CD8-positive, alpha-beta memory T cell (primary cell): ENCODE results near the gene MRC2. TPM values are rescaled to one million over a fixed set of nuclear protein-coding genes. Genes with fewer than 3 reads are reported as not detected.

Experiments used
- CTCF ChIA-PET: fragments of 350-600 bp; sonication (Branson Sonifier 250); formaldehyde crosslinking; loops from one replicate; lab custom pipeline; 2021; ENCODE audit warnings: antibody characterized with exemption; lab: Charles Lee
- POLR2A ChIA-PET: fragments of 350-600 bp; sonication (Branson Sonifier 250); formaldehyde crosslinking; loops from one replicate; lab custom pipeline; 2021; ENCODE audit warnings: antibody characterized with exemption; lab: Charles Lee
- DNase-seq, 5 donors: peaks; one replicate each; pipeline versions ENCODE4 v3.0.0 to v3.0.0-alpha.2; 2020 to 2022; ENCODE audit warnings: mixed read lengths in 1 of 5
- H3K27ac ChIP-seq: one replicate; pipeline ENCODE4 v1.7.0; 2013; ENCODE audit warnings: low read depth, mild to moderate bottlenecking, low read length, moderate library complexity
- H3K27me3 ChIP-seq: 2 replicates; pipeline ENCODE4 v1.7.0; 2013; ENCODE audit warnings: low read length, mild to moderate bottlenecking; ENCODE audit not compliant: insufficient read depth, poor library complexity, severe bottlenecking
- H3K36me3 ChIP-seq: 2 replicates; pipeline ENCODE4 v1.7.0; 2013; ENCODE audit warnings: mild to moderate bottlenecking, low read length, moderate library complexity; ENCODE audit not compliant: insufficient read depth
- H3K4me1 ChIP-seq: 2 replicates; pipeline ENCODE4 v1.7.0; 2013; ENCODE audit warnings: mild to moderate bottlenecking, low read length, moderate library complexity; ENCODE audit not compliant: insufficient read depth
- H3K4me3 ChIP-seq: 2 replicates; pipeline ENCODE4 v1.7.0; 2013; ENCODE audit warnings: mild to moderate bottlenecking, low read length
- H3K9me3 ChIP-seq: 2 replicates; pipeline ENCODE4 v1.7.0; 2013; ENCODE audit warnings: mild to moderate bottlenecking, low read length
- H3K27ac Mint-ChIP-seq, 8 donors: one replicate each; pipeline ENCODE4 v1.8.0; 2020 to 2021; ENCODE audit warnings: mixed read lengths in 8 of 8, mild to moderate bottlenecking in 6 of 8, inconsistent platforms in 3 of 8, moderate library complexity in 3 of 8
- H3K27me3 Mint-ChIP-seq, 2 donors: one replicate each; pipeline ENCODE4 v1.8.0; 2020 to 2021; ENCODE audit warnings: mixed read lengths in 2 of 2, mild to moderate bottlenecking in 1 of 2, moderate library complexity in 1 of 2
- H3K36me3 Mint-ChIP-seq, 3 donors: one replicate each; pipeline ENCODE4 v1.8.0; 2020 to 2021; ENCODE audit warnings: mixed read lengths in 3 of 3, inconsistent platforms in 1 of 3, mild to moderate bottlenecking in 1 of 3
- H3K4me1 Mint-ChIP-seq, 3 donors: one replicate each; pipeline ENCODE4 v1.8.0; 2020 to 2021; ENCODE audit warnings: mixed read lengths in 3 of 3, inconsistent platforms in 1 of 3, mild to moderate bottlenecking in 1 of 3
- H3K4me3 Mint-ChIP-seq, 7 donors: one replicate each; pipeline ENCODE4 v1.8.0; 2020 to 2021; ENCODE audit warnings: mixed read lengths in 7 of 7, mild to moderate bottlenecking in 6 of 7, moderate library complexity in 4 of 7, inconsistent platforms in 2 of 7
- H3K9me3 Mint-ChIP-seq, 5 donors: one replicate each; pipeline ENCODE4 v1.8.0; 2020 to 2022; ENCODE audit warnings: mixed read lengths in 5 of 5, mild to moderate bottlenecking in 3 of 5, moderate library complexity in 2 of 5, inconsistent platforms in 1 of 5
- polyA plus RNA-seq: library from polyadenylated mRNA; unstranded; fragments of 300-500 nt; fragmentation: Illumina TruSeq; gene quantifications from one replicate; pipeline ENCODE4 v1.2.3, GENCODE V29; 2021
- total RNA-seq, 2 experiments: library from RNA; stranded (reverse); gene quantifications; one replicate each; pipeline ENCODE4 v1.2.3, GENCODE V29; 2021

MRC2 gene
- total and polyA plus RNA-seq, 3 experiments from 2014 or later, result 0.08 to 10.2 (median 10.0) TPM

DNA sequence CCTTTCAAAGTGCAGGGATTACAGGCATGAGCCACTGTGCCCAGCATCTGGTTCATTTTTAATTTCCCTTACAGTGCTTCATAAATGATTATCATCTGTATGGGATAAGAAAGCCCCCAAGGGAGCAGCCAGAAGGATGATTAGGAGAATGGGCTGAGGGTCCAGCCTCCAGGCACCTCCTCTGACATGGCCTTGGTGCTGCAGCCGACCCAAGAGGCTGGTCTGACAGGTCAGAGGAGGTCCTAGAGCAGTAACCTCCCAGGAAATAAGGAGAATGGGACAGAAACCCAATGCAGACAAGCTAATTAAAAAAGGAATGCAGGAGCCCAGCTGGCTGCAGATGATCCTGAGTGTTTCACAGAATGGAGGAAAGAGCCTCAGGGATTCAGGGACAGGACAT is 29.0 kb downstream of the MRC2 start:
- Mint-ChIP-seq H3K27me3 (peaks cover 16 to 26% of the 10 kb centered on the region in 2 donors), H3K4me1 (peaks cover 17 to 28% (median 23%) of the 10 kb centered on the region in 3 donors)
- no peaks in the 10 kb centered on the region for H3K9me3 ChIP-seq

DNA sequence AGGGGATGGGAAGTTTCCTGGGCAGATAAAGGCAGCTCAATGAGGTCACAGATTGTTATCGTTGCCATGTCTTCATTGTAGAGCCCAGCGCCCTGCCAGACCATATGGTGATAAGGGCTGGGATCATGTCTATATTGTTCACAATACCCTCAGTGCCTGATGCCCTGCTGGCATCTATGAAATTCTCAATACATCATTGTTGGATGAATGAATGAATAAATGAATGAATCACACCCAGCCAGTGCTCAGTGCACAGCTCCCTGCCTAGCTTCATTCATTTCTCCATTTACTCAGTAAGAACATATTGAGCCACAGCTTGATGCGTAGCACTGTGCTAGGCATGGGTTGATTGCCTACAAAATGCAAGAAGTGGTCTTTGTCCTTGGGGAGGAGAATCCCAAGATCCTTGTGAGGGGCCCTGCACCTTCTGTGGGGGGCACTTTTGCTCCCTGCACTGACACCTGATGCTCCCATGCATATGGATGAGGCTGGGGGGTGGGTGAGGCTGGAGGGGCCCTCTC is 29.7 kb downstream of the MRC2 start:
- Histone ChIP-seq H3K27ac (no peak overlapping the region), H3K4me3 (no peak overlapping the region), H3K36me3 (no peaks in the 10 kb centered on the region), H3K4me1 (peaks cover 11% of the 10 kb centered on the region), H3K27me3 (no peaks in the 10 kb centered on the region), H3K9me3 (no peaks in the 10 kb centered on the region)
- DNase-seq, result no peak
- peaks cover 3 to 15% (median 10%) of the 10 kb centered on the region in 5 donors for H3K9me3 Mint-ChIP-seq
- ChIA-PET CTCF (interaction anchor here (1.1 to 1.4 kb wide), 2 partner anchors 15 to 931 kb away, joined by 3 read pairs; no protein-coding TSS in a partner anchor), POLR2A (interaction anchor here (0.6 kb wide), 2 partner anchors 954 to 1040 kb away, joined by 3 read pairs; no protein-coding TSS in a partner anchor)
- no peak overlapping the region for H3K4me3 Mint-ChIP-seq
- peaks cover 16 to 23% of the 10 kb centered on the region in 2 donors for H3K27me3 Mint-ChIP-seq
- H3K27ac Mint-ChIP-seq, result no peak overlapping the region
- H3K36me3 Mint-ChIP-seq, result peaks cover 0 to 10% (median 2%) of the 10 kb centered on the region in 3 donors
- H3K4me1 Mint-ChIP-seq, result peaks cover 12 to 21% (median 16%) of the 10 kb centered on the region in 3 donors

More for the DNA sequence above, 29.0 kb downstream of the MRC2 start:
- Mint-ChIP-seq H3K36me3 (peaks cover 0 to 9% (median 2%) of the 10 kb centered on the region in 3 donors), H3K4me3 (peak overlapping the region in 1 of 7 donors; percentile 38), H3K9me3 (peaks cover 3 to 13% (median 10%) of the 10 kb centered on the region in 5 donors), H3K27ac (no peak overlapping the region)
- ChIA-PET POLR2A (interaction anchor here (0.6 kb wide), 2 partner anchors 955 to 1041 kb away, joined by 3 read pairs; no protein-coding TSS in a partner anchor), CTCF (interaction anchor here (1.4 kb wide), 1 partner anchor 14 kb away, joined by 3 read pairs; no protein-coding TSS in a partner anchor)
- Histone ChIP-seq H3K36me3 (no peaks in the 10 kb centered on the region), H3K4me1 (peaks cover 11% of the 10 kb centered on the region), H3K4me3 (no peak overlapping the region), H3K27ac (no peak overlapping the region), H3K27me3 (no peaks in the 10 kb centered on the region)
- DNase-seq, result no peak

DNA sequence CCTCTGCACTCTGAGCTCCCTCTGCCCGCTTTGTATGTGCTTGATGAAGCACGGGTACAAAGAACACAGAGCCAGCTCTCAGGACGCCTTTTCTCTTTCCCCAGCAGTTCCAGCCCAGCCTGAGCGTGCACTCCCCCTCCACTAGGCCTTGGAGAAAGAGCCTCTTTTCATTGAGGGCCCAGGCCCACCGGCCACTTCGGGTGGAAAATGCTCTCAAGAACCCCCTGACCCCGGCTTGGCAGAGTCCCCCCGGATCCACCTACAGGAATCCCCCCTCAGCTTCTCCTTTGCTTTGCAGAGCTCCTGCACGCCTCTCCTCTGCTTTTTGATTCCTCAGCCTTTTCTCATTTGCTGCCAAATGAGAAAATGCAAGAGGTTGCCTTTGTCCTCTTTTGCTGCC is 30.2 kb downstream of the MRC2 start:
- Mint-ChIP-seq H3K27me3 (peaks cover 16 to 20% of the 10 kb centered on the region in 2 donors), H3K27ac (peak overlapping the region in 1 of 8 donors; percentile 64), H3K4me1 (peaks cover 10 to 16% (median 15%) of the 10 kb centered on the region in 3 donors), H3K4me3 (no peak overlapping the region), H3K9me3 (peaks cover 3 to 15% (median 10%) of the 10 kb centered on the region in 5 donors), H3K36me3 (peaks cover 0 to 10% (median 2%) of the 10 kb centered on the region in 3 donors)
- DNase-seq, result no peak
- CTCF ChIA-PET, result interaction anchor here (1.1 to 1.4 kb wide), 2 partner anchors 16 to 930 kb away, joined by 3 read pairs; no protein-coding TSS in a partner anchor
- Histone ChIP-seq H3K9me3 (no peaks in the 10 kb centered on the region), H3K27ac (no peak overlapping the region), H3K27me3 (no peaks in the 10 kb centered on the region), H3K4me1 (peaks cover 11% of the 10 kb centered on the region), H3K4me3 (no peak overlapping the region), H3K36me3 (no peaks in the 10 kb centered on the region)
- POLR2A ChIA-PET, result no interaction called here

DNA sequence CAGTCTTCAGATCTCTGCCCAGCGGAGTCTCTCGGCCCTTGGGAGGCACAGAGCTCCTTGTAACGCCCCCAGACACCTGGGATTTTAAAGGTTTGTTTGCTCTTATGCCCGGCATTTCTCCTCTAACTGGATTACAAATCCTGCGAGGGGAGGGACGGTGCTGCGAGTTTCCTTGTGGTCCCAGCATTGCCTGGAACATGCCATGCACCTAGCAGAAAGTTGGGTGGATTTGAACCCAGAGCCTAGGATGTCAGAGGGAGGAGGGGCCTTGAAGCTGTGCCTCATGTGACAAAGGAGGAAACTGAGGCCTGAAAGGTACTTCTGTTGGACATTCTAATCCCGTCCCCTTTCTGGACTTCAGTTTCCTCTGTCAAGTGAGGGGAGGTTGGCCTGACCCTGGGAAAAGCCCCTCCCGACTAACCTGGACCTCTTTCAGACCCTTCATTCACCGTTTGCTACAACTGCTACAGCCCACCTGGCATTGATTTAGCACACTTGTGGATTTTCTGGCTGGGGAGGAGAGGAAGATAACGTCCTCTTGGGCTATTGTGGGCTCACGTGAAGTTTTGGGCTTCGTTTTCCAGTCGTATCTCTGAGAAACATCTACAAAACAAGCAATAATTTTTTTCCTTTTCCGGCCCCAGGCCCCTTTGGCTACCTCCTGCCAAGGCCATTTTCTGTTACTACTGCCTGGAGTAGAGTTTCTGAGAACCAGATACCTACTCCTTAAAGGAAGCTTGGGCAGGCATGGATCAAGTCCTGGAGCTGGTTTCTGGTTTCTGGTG is 30.9 kb downstream of the MRC2 start:
- Mint-ChIP-seq H3K27me3 (peaks cover 16 to 19% of the 10 kb centered on the region in 2 donors), H3K4me1 (peaks cover 7 to 10% (median 9%) of the 10 kb centered on the region in 3 donors), H3K27ac (no peak overlapping the region), H3K9me3 (peaks cover 3 to 15% (median 10%) of the 10 kb centered on the region in 5 donors), H3K36me3 (peaks cover 0 to 10% (median 2%) of the 10 kb centered on the region in 3 donors), H3K4me3 (peak overlapping the region in 1 of 7 donors; percentile 24)
- Histone ChIP-seq H3K4me1 (peaks cover 6% of the 10 kb centered on the region), H3K27ac (no peak overlapping the region), H3K36me3 (no peaks in the 10 kb centered on the region), H3K9me3 (no peaks in the 10 kb centered on the region), H3K4me3 (no peak overlapping the region), H3K27me3 (no peaks in the 10 kb centered on the region)
- ChIA-PET POLR2A (no interaction called here), CTCF (no interaction called here)
- no peak for DNase-seq

GRCh38 chr17:62660629-62661118 is 33.2 kb downstream of the MRC2 start:
- POLR2A ChIA-PET, result no interaction called here
- peaks cover 9 to 11% of the 10 kb centered on the region in 2 donors for H3K27me3 Mint-ChIP-seq

DNA sequence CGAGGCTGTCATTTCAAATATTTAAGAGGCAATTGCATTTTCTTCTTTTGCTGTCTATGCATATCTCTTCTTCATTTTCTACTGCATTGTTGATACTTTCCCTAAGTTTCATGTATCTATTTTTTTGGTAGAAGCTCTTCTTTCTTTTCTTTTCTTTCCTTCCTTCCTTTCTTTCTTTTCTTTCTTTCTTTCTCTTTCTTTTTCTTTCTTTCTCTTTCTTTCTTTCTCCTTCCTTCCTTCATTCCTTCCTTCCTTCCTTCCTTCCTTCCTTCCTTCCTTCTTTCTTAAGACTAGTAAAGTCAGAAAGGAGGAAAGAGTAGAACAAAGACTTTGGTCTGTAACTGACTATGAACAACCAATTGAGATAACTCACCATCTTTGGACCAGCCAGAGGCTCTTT is 33.9 kb downstream of the MRC2 start:
- Histone ChIP-seq H3K9me3 (no peaks in the 10 kb centered on the region), H3K27ac (no peak overlapping the region), H3K27me3 (no peaks in the 10 kb centered on the region), H3K4me3 (no peak overlapping the region), H3K4me1 (no peaks in the 10 kb centered on the region), H3K36me3 (no peaks in the 10 kb centered on the region)
- ChIA-PET CTCF (no interaction called here), POLR2A (no interaction called here)
- no peak overlapping the region for H3K4me3 Mint-ChIP-seq
- peaks cover 8 to 11% of the 10 kb centered on the region in 2 donors for H3K27me3 Mint-ChIP-seq
- no peak for DNase-seq
- peaks cover 0 to 10% (median 2%) of the 10 kb centered on the region in 3 donors for H3K36me3 Mint-ChIP-seq
- no peak overlapping the region for H3K27ac Mint-ChIP-seq
- H3K9me3 Mint-ChIP-seq, result peaks cover 2 to 15% (median 10%) of the 10 kb centered on the region in 5 donors
- H3K4me1 Mint-ChIP-seq, result no peaks in the 10 kb centered on the region

More at GRCh38 chr17:62660629-62661118, 33.2 kb downstream of the MRC2 start:
- H3K4me1 Mint-ChIP-seq, result no peaks in the 10 kb centered on the region
- no peaks in the 10 kb centered on the region for H3K27me3 ChIP-seq
- peaks cover 0 to 10% (median 2%) of the 10 kb centered on the region in 3 donors for H3K36me3 Mint-ChIP-seq
- H3K27ac Mint-ChIP-seq, result no peak overlapping the region
- no peak for DNase-seq
- CTCF ChIA-PET, result no interaction called here
- H3K4me1 ChIP-seq, result no peaks in the 10 kb centered on the region
- H3K27ac ChIP-seq, result no peak overlapping the region
- peaks cover 3 to 15% (median 10%) of the 10 kb centered on the region in 5 donors for H3K9me3 Mint-ChIP-seq
- H3K9me3 ChIP-seq, result no peaks in the 10 kb centered on the region
- H3K4me3 ChIP-seq, result no peak overlapping the region
- H3K36me3 ChIP-seq, result no peaks in the 10 kb centered on the region
- H3K4me3 Mint-ChIP-seq, result no peak overlapping the region

DNA sequence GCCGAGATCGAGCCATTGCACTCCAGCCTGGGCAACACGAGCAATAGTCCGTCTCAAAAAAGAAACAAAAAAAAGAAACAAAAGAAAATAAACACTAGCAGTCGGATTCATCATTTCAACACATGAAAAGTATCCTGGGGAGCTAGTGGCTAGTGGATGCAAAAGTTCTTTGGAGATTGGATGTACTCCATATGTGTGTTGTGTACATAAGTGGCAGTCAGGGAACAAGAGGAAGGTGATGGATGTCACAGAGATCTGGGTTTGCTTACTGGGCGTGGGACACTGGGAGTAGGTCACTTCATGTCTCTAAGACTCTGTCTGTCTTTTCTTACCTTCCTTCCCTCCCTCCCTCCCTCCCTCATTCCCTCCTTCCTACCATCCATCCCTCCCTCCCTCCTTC is 35.4 kb downstream of the MRC2 start:
- H3K4me1 Mint-ChIP-seq, result no peaks in the 10 kb centered on the region
- no peak for DNase-seq
- H3K36me3 ChIP-seq, result no peaks in the 10 kb centered on the region
- no peaks in the 10 kb centered on the region for H3K27me3 ChIP-seq
- ChIA-PET POLR2A (no interaction called here), CTCF (no interaction called here)
- no peaks in the 10 kb centered on the region for H3K4me1 ChIP-seq
- peaks cover 2 to 6% of the 10 kb centered on the region in 2 donors for H3K27me3 Mint-ChIP-seq
- H3K9me3 Mint-ChIP-seq, result peaks cover 2 to 15% (median 10%) of the 10 kb centered on the region in 5 donors
- no peaks in the 10 kb centered on the region for H3K9me3 ChIP-seq
- no peak overlapping the region for H3K27ac ChIP-seq
- H3K36me3 Mint-ChIP-seq, result peaks cover 0 to 10% (median 2%) of the 10 kb centered on the region in 3 donors
- no peak overlapping the region for H3K27ac Mint-ChIP-seq
- no peak overlapping the region for H3K4me3 ChIP-seq
- H3K4me3 Mint-ChIP-seq, result no peak overlapping the region
